ENCODE data around the gene PAK5. TPM values are rescaled to one million over a fixed set of nuclear protein-coding genes. Genes with fewer than 3 reads are reported as not detected.

The PAK5 gene
- total RNA-seq, 4 donors from 2014 or later, result not detected

DNA sequence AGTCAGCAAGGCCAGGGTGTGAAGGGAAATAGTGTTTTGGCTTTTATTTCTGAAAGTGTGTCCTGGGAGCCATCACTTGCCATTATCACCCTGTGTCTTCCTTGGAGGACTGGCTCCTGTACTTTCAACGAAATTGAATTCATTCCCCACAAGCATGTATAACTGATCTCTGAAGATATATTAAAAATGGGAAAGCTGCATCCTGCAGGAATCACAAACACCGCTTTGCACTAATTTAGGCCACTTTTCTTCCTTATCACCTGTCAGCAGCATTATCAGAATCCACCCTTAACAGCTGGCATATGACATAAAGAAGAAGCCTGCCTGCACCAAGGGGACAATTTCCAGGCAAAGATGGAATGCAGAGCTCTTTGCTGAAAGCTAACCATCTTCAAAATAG is 268.3 kb downstream of the PAK5 start:
- no peak overlapping the region for H3K27ac ChIP-seq
- no peak for DNase-seq
- H3K27me3 ChIP-seq, result no peaks in the 10 kb centered on the region
- intact Hi-C loops (cut with DNase I; ENCODE audit: low total_unique reads), result no loop called here
- no peaks in the 10 kb centered on the region for H3K9me3 ChIP-seq
- no peak for TF ChIP-seq POLR2AphosphoS5 (IDR thresholded peaks at IDR 0.05)
- no peak for TF ChIP-seq EP300 (IDR thresholded peaks at IDR 0.05; ENCODE audit: low read depth)
- TF ChIP-seq, protein P1, sequence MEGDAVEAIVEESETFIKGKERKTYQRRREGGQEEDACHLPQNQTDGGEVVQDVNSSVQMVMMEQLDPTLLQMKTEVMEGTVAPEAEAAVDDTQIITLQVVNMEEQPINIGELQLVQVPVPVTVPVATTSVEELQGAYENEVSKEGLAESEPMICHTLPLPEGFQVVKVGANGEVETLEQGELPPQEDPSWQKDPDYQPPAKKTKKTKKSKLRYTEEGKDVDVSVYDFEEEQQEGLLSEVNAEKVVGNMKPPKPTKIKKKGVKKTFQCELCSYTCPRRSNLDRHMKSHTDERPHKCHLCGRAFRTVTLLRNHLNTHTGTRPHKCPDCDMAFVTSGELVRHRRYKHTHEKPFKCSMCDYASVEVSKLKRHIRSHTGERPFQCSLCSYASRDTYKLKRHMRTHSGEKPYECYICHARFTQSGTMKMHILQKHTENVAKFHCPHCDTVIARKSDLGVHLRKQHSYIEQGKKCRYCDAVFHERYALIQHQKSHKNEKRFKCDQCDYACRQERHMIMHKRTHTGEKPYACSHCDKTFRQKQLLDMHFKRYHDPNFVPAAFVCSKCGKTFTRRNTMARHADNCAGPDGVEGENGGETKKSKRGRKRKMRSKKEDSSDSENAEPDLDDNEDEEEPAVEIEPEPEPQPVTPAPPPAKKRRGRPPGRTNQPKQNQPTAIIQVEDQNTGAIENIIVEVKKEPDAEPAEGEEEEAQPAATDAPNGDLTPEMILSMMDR (IDR thresholded peaks at IDR 0.05), result no peak
- TF ChIP-seq POLR2A (IDR thresholded peaks at IDR 0.05), result no peak
- no peaks in the 10 kb centered on the region for H3K4me1 ChIP-seq
- H3K4me3 ChIP-seq, result no peak overlapping the region
- in situ Hi-C loops (cut with MboI; ENCODE audit: low pct_ligation_motif_present in 1 of 4, low pct_unique_long_range_greater_than_20kb in 1 of 4, low sequenced_read_pairs in 3 of 4), result no loop called here
- H3K36me3 ChIP-seq, result no peaks in the 10 kb centered on the region
- 68 to 75% methylated on average over 2 of the region's 2 CpGs for WGBS, 2 donors (ENCODE audit: low coverage in 1 of 2)

DNA sequence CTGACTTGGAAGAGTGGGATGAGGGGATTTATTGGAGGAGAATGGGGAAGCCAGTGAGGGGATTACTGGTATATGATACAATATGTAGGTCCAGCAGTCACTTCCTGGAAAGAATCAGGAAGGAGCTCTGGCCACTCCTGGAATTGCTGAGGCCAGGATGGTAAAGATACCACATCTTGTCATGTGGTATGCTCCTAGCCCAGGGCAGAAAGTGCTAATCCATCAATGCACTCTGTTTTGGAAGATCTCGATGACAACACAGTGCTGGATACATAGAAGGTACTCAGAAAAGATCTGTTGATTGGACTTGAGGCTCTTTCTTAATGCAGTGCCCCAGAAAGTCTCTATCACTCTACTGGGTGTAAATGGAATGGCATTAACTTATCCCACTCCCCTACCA is 271.9 kb downstream of the PAK5 start:
- 88% methylated on average over 1 of the region's 1 CpG; no CpG with 5 or more reads in 1 of the 2 donors for WGBS, 2 donors (ENCODE audit: low coverage in 1 of 2)
- H3K27ac ChIP-seq, result no peak overlapping the region
- no peaks in the 10 kb centered on the region for H3K4me1 ChIP-seq
- no peak overlapping the region for H3K4me3 ChIP-seq
- DNase-seq, result no peak
- TF ChIP-seq POLR2A (IDR thresholded peaks at IDR 0.05) (no peak), EP300 (IDR thresholded peaks at IDR 0.05; ENCODE audit: low read depth) (no peak), POLR2AphosphoS5 (IDR thresholded peaks at IDR 0.05) (no peak)
- TF ChIP-seq, protein P1 (IDR thresholded peaks at IDR 0.05), result no peak
- no peaks in the 10 kb centered on the region for H3K36me3 ChIP-seq
- in situ Hi-C loops (cut with MboI; ENCODE audit: low pct_ligation_motif_present in 1 of 4, low pct_unique_long_range_greater_than_20kb in 1 of 4, low sequenced_read_pairs in 3 of 4), result no loop called here
- intact Hi-C loops (cut with DNase I; ENCODE audit: low total_unique reads), result no loop called here
- no peaks in the 10 kb centered on the region for H3K27me3 ChIP-seq
- H3K9me3 ChIP-seq, result no peaks in the 10 kb centered on the region

DNA sequence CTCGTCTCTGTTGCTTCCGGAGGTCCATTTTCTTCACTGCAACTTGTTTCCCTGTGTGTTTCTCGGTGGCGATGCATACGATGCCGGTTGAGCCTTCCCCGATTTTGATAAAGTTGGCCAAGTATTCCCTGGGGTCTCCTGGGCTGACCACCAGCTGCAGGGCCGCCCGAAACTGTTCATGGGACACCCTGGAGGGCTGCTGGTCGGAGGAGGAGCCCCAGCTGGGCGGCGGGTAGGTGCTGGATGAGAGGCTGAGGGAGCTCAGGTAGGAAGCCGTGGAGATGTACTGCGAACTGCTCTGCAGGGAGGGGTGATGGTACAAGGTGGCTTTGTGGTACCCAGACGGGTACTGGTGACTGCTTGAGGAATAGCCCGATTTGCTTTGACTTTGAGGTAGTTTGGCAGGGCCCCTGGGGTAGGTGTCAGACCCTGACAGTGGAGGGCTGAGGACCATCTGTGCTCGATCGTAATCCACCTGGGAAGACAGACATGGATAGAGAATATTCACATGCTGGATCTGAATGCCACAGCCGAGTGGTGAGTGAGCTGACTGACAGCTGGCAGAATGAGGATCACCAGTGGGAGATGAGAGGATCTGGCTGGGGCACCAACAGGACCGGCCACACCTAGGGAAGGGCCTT is 272.8 kb downstream of the PAK5 start:
- in situ Hi-C loops (cut with MboI; ENCODE audit: low pct_ligation_motif_present in 1 of 4, low pct_unique_long_range_greater_than_20kb in 1 of 4, low sequenced_read_pairs in 3 of 4), result no loop called here
- 85 to 88% methylated on average over 7 to 20 of the region's 20 CpGs for WGBS, 2 donors (ENCODE audit: low coverage in 1 of 2)
- Histone ChIP-seq H3K4me3 (no peak overlapping the region), H3K27ac (no peak overlapping the region), H3K27me3 (no peaks in the 10 kb centered on the region), H3K9me3 (no peaks in the 10 kb centered on the region), H3K36me3 (no peaks in the 10 kb centered on the region), H3K4me1 (no peaks in the 10 kb centered on the region)
- TF ChIP-seq, protein P1 (IDR thresholded peaks at IDR 0.05), result no peak
- TF ChIP-seq EP300 (IDR thresholded peaks at IDR 0.05; ENCODE audit: low read depth) (no peak), POLR2A (IDR thresholded peaks at IDR 0.05) (no peak), POLR2AphosphoS5 (IDR thresholded peaks at IDR 0.05) (no peak)
- no peak for DNase-seq
- intact Hi-C loops (cut with DNase I; ENCODE audit: low total_unique reads), result no loop called here

DNA sequence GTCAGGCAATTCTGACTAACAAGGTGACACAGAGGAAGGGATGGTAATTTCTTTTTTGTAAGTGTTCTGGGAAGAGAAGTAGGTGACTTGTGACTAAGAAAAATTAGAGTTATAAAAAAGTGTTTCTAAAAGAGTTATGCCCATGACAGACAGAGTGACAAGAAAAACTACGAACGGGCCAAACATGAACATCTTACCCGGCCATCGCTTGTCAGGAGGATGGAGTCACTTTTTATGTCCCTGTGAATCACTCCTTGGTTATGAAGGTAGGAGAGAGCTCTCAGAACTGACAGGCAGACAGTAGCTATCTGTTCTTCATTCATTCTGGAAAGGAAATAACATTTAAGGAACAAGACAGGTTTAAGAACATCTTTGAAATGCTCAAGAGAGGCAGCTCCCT is 281.5 kb downstream of the PAK5 start:
- H3K27me3 ChIP-seq, result no peaks in the 10 kb centered on the region
- H3K4me3 ChIP-seq, result no peak overlapping the region
- H3K27ac ChIP-seq, result no peak overlapping the region
- intact Hi-C loops (cut with DNase I; ENCODE audit: low total_unique reads), result no loop called here
- 85 to 92% methylated on average over 4 of the region's 4 CpGs for WGBS, 2 donors (ENCODE audit: low coverage in 1 of 2)
- in situ Hi-C loops (cut with MboI; ENCODE audit: low pct_ligation_motif_present in 1 of 4, low pct_unique_long_range_greater_than_20kb in 1 of 4, low sequenced_read_pairs in 3 of 4), result no loop called here
- no peaks in the 10 kb centered on the region for H3K4me1 ChIP-seq
- H3K9me3 ChIP-seq, result no peaks in the 10 kb centered on the region
- no peaks in the 10 kb centered on the region for H3K36me3 ChIP-seq
- TF ChIP-seq EP300 (IDR thresholded peaks at IDR 0.05; ENCODE audit: low read depth), result no peak
- no peak for TF ChIP-seq POLR2A (IDR thresholded peaks at IDR 0.05)
- TF ChIP-seq, protein P1 (IDR thresholded peaks at IDR 0.05), result no peak
- no peak for TF ChIP-seq POLR2AphosphoS5 (IDR thresholded peaks at IDR 0.05)
- no peak for DNase-seq
